HG03460 (cell line): Measurements from ENCODE around the gene SERPIND1.

Source experiments
- ATAC-seq: cut with Tn5 transposase; IDR thresholded peaks from one replicate; pipeline ENCODE4 v1.9.1; 2021; ENCODE audit not compliant: unreplicated experiment

SERPIND1 gene

GRCh38 chr22:20774882-20775281 is 969 bp downstream of the SERPIND1 start:
- ATAC-seq, result no peak

GRCh38 chr22:20775342-20775895 is 1.5 kb downstream of the SERPIND1 start:
- ATAC-seq, result no peak

GRCh38 chr22:20776624-20777405 is 2.9 kb downstream of the SERPIND1 start:
- no peak for ATAC-seq

GRCh38 chr22:20777420-20778177 is 3.7 kb downstream of the SERPIND1 start:
- no peak for ATAC-seq

- ATAC-seq, result no peak
Measured at GRCh38 chr22:20779014-20779817, 5.3 kb downstream of the SERPIND1 start.

- no peak for ATAC-seq
Measured at GRCh38 chr22:20779818-20780158, 5.9 kb downstream of the SERPIND1 start.

GRCh38 chr22:20781272-20781990 is 7.5 kb downstream of the SERPIND1 start:
- ATAC-seq, result no peak

- no peak for ATAC-seq
Measured at GRCh38 chr22:20782083-20782482, 8.2 kb downstream of the SERPIND1 start.

- no peak for ATAC-seq
Measured at GRCh38 chr22:20782596-20783299, 8.8 kb downstream of the SERPIND1 start.

- ATAC-seq, result no peak
Measured at GRCh38 chr22:20783300-20783673, 9.4 kb downstream of the SERPIND1 start.

- ATAC-seq, result no peak
Measured at GRCh38 chr22:20783844-20784723, 10.2 kb downstream of the SERPIND1 start.

GRCh38 chr22:20785415-20785814 is 11.5 kb downstream of the SERPIND1 start:
- no peak for ATAC-seq

- no peak for ATAC-seq
Measured at GRCh38 chr22:20786048-20786447, 12.1 kb downstream of the SERPIND1 start.

GRCh38 chr22:20786536-20786979 is 12.6 kb downstream of the SERPIND1 start:
- no peak for ATAC-seq

GRCh38 chr22:20787223-20787622 is 13.3 kb downstream of the SERPIND1 start:
- ATAC-seq, result no peak

- ATAC-seq, result no peak
Measured at GRCh38 chr22:20787746-20788626, 14.1 kb downstream of the SERPIND1 start.

GRCh38 chr22:20788627-20789344 is 14.9 kb downstream of the SERPIND1 start:
- ATAC-seq, result no peak
